SH-SY5Y (cell line): ENCODE data around the gene SLC26A11.

Experiments
- GATA2 ChIP-seq: IDR thresholded peaks from 2 replicates; pipeline ENCODE4 v1.6.1; 2011; ENCODE audit warnings: mild to moderate bottlenecking, low read depth, low read length
- GATA3 ChIP-seq: IDR thresholded peaks from 2 replicates; pipeline ENCODE4 v1.6.1; 2011; ENCODE audit warnings: low read depth, mild to moderate bottlenecking, low read length, moderate library complexity

Gene SLC26A11

DNA sequence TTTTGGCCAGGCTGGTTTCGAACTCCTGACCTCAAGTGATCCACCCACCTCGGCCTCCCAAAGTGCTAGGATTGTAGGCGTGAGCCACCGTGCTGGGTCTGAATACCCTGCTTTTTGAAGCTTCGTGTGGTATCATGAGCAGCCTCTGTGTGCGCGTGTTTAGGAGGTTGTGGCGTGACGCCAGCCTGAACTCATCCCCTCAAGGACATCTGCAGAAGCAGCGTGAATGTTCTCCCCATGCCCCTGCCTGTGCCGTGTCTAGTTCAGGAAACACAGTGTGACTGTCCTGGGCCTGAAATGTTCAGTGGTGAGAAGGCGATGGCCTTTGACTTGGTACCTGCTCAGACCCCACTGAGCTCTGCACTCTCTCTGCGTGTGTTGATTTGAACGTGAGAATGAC is 76.0 kb downstream of the SLC26A11 start:
- TF ChIP-seq GATA3, result no peak

DNA sequence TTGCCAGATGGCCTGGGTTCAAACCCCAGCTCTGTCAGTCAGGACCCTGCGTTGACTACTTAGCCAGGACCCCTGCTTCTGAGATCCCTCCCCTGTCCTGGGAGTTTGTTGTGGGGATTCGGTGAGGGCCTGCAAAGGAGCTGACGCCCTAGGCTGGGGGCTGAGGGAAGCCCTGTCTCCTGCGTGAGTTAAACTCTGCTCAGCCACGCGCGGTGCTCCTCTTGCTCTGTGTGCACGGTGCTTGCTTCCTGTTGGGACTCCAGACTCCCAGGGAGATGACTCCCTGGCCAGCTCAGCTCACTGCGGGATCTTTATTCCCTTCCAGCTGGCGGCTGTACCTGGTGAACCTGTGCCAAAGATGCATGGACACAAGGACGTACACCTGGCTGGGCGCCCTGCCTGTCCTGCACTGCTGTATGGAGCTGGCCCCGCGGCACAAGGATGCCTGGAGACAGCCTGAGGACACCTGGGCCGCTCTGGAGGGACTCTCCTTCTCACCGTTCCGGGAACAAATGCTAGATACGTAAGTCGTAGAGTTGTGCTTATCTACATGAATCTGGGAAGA is 77.9 kb downstream of the SLC26A11 start:
- no peak for TF ChIP-seq GATA2
- TF ChIP-seq GATA3, result no peak
